Heart right ventricle (tissue), 16 donors: Measurements from ENCODE around the gene C2CD4C. TPM values are rescaled to one million over a fixed set of nuclear protein-coding genes. Genes with fewer than 3 reads are reported as not detected.

Experiments used
- ATAC-seq, 8 donors: fragments of 200-7000 bp; cut with Tn5 transposase; one replicate each; pipeline ENCODE4 v1.9.1; 2020; ENCODE audit warnings: mild to moderate bottlenecking in 8 of 8, moderate library complexity in 8 of 8, moderate number of reproducible peaks in 1 of 8
- DNase-seq, 2 donors: peaks; one replicate each; pipeline ENCODE4 v3.0.0-alpha.2; 2020
- H3K27ac ChIP-seq, 10 donors: fragments of 200-600 bp; sonication (generic) in 2 of 10; one replicate each; pipeline versions ENCODE4 v1.5.0 to v1.8.0; 2020 to 2022; ENCODE audit warnings: mild to moderate bottlenecking in 3 of 10
- H3K27me3 ChIP-seq, 7 donors: fragments of 200-600 bp; one replicate each; pipeline ENCODE4 v1.8.0; 2021 to 2022; ENCODE audit warnings: mild to moderate bottlenecking in 2 of 7
- H3K36me3 ChIP-seq, 9 donors: fragments of 200-600 bp; sonication (generic) in 1 of 9; one replicate each; pipeline versions ENCODE4 v1.5.0 to v1.8.0; 2020 to 2022; ENCODE audit warnings: mild to moderate bottlenecking in 2 of 9
- H3K4me1 ChIP-seq, 9 donors: fragments of 200-600 bp; sonication (generic) in 1 of 9; one replicate each; pipeline versions ENCODE4 v1.5.0 to v1.8.0; 2020 to 2022; ENCODE audit warnings: mild to moderate bottlenecking in 4 of 9
- H3K4me3 ChIP-seq, 10 donors: fragments of 200-600 bp; sonication (generic) in 2 of 10; one replicate each; pipeline versions ENCODE4 v1.5.0 to v1.8.0; 2020 to 2022; ENCODE audit warnings: mild to moderate bottlenecking in 7 of 10, moderate library complexity in 2 of 10
- H3K9me3 ChIP-seq, 11 donors: fragments of 200-600 bp in 10 of 11; sonication (generic) in 2 of 11; one replicate each; pipeline versions ENCODE4 v1.5.0 to v1.8.0; 2013 to 2022; ENCODE audit warnings: mild to moderate bottlenecking in 2 of 11, control low read depth in 1 of 11, moderate library complexity in 1 of 11
- CTCF ChIP-seq, 9 donors: fragments of 200-600 bp; sonication (generic) in 2 of 9; IDR thresholded peaks; one replicate each; pipeline versions ENCODE4 v1.5.0 to v1.8.0; 2021 to 2022; ENCODE audit warnings: antibody characterized with exemption in 9 of 9, mild to moderate bottlenecking in 5 of 9, moderate library complexity in 1 of 9
- WGBS, 2 donors: extraction: QIAGEN DNeasy Blood & Tissue Kit; methylation state at CpG; one replicate each; pipeline ENCODE4 v1.1.7; 2013; ENCODE audit warnings: inconsistent platforms in 1 of 2; 5-methylcytosine and 5-hydroxymethylcytosine counted together
- intact Hi-C, 10 donors: fragments of 100-400 bp; cut with DNase I; formaldehyde crosslinking; loops; one replicate each; pipeline versions ENCODE4 v1.11.1 to v1.14.2; 2022
- polyA plus RNA-seq, 2 donors: library from polyadenylated mRNA; stranded (reverse); fragments of 200-250 nt; gene quantifications; one replicate each; pipeline ENCODE4 v1.2.3, GENCODE V29; 2013
- total RNA-seq, 10 donors: library from RNA; stranded (reverse); fragmentation: NEBNext Ultra II Directional in 3 of 10; extraction: Animal tissue kit (Norgen Biotek cat#: 25700) in 3 of 10; gene quantifications; one replicate each; pipeline versions ENCODE4 v1.2.1 to v1.2.4, GENCODE V29; 2021 to 2023
- donor health status: Arrhythmogenic right ventricular cardiomyopathy.
- donor health status: ischemic (EF 13 %, LVEDD 7.1; RV severe dilation, severe dysfunction).
- donor health status: healthy with polysubstance abuse.
- donor health status: DM: no; HTN: yes; CAD: no.
- donor health status: DM: no; HTN: no; CAD: no.
- donor health status: ischemic (EF 25% LVEDD 6.9; RV normal size, moderate dysfunction).
- donor health status: ischemic (EF 25% LVEDD 5.7; RV mildly dilated, moderate dysfunction).
- donor health status: healthy.
- donor health status: DM: yes; HTN: yes; CAD: no.
- donor health status: Ischemic cardiomyopathy.
- donor health status: ischemic (EF 35%, LVEDD 5.7; RV mildly dilated, moderate dysfunction).
- donor health status: nonischemic (EF 11% LVEDD 7.7; RV severe dilation, severe dysfunction).
- donor health status: DM: yes; HTN: yes; CAD: no.
- donor health status: PGD.
- donor health status: ischemic (EF 29% LVEDD 5.4; RV normal size, mild dysfunction).
- donor health status: nonischemic (EF 23%, LVEDD 6.1; RV moderate dilation, normal function).

Gene C2CD4C
- total and polyA plus RNA-seq, 12 donors = 0.26 to 2.2 (median 0.79) TPM

DNA sequence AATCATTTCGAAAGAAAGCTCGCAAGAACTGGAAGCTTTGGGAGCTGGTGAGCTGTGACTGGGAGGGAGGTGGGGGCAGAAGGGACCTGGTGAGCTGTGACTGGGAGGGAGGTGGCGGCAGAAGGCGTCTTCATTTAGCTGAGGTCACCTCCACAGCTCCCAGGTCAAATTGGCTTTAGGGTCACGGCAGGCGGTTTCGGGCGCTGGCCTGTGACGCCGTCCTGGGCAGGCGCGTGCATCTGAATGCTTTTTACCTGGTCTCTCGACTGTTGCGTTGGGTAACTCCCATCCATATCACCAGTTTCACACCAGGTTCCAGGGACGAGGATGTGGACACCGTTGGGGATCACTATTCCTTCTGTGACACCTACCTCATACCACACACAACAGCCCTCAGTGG lies 29.2 kb downstream of the C2CD4C start:
- no peak for DNase-seq
- no peak for TF ChIP-seq CTCF (IDR thresholded peaks at IDR 0.05)

GRCh38 chr19:378706-379105 lies 30.2 kb downstream of the C2CD4C start:
- no peak for ATAC-seq

More for the DNA sequence above, 29.2 kb downstream of the C2CD4C start:
- H3K9me3 ChIP-seq = no peaks in the 10 kb centered on the region
- no peak overlapping the region for H3K27ac ChIP-seq
- peaks cover 0 to 41% (median 26%) of the 10 kb centered on the region in 7 donors for H3K27me3 ChIP-seq
- no peaks in the 10 kb centered on the region for H3K36me3 ChIP-seq
- intact Hi-C loops = loop anchor here in 6 of 10 donors (5.0 to 10.0 kb wide), 4 partner anchors 95 to 105 kb away; a partner anchor contains a TSS
- peaks cover 0 to 5% (median 0%) of the 10 kb centered on the region in 9 donors for H3K4me1 ChIP-seq
- H3K4me3 ChIP-seq = no peak overlapping the region
- no peak for ATAC-seq
- WGBS, 2 donors = 91% methylated on average over 16 of the region's 16 CpGs

GRCh38 chr19:377801-378581 lies 31.0 kb downstream of the C2CD4C start:
- TF ChIP-seq CTCF (IDR thresholded peaks at IDR 0.05) = no peak
- 70 to 72% methylated on average over 38 of the region's 38 CpGs for WGBS, 2 donors
- intact Hi-C loops = loop anchor here in 1 of 10 donors (10.0 kb wide), 1 partner anchor 97 kb away; a partner anchor contains a TSS
- no peak for ATAC-seq
- Histone ChIP-seq H3K27ac (no peak overlapping the region), H3K36me3 (no peaks in the 10 kb centered on the region), H3K4me1 (peaks cover 0 to 6% (median under 1%) of the 10 kb centered on the region in 9 donors), H3K27me3 (peaks cover 0 to 43% (median 30%) of the 10 kb centered on the region in 7 donors), H3K9me3 (no peaks in the 10 kb centered on the region), H3K4me3 (no peak overlapping the region)
- DNase-seq = no peak

More at GRCh38 chr19:378706-379105, 30.2 kb downstream of the C2CD4C start:
- Histone ChIP-seq H3K4me3 (no peak overlapping the region), H3K36me3 (no peaks in the 10 kb centered on the region), H3K27me3 (peaks cover 0 to 43% (median 31%) of the 10 kb centered on the region in 7 donors), H3K4me1 (peaks cover 0 to 3% (median 0%) of the 10 kb centered on the region in 9 donors), H3K27ac (no peak overlapping the region), H3K9me3 (no peaks in the 10 kb centered on the region)
- intact Hi-C loops = loop anchor here in 1 of 10 donors (10.0 kb wide), 1 partner anchor 96 kb away; a partner anchor contains a TSS
- DNase-seq = no peak
- 81 to 91% methylated on average over 14 of the region's 14 CpGs for WGBS, 2 donors
- no peak for TF ChIP-seq CTCF (IDR thresholded peaks at IDR 0.05)

- no peak for TF ChIP-seq CTCF (IDR thresholded peaks at IDR 0.05)
- H3K4me1 ChIP-seq = peaks cover 8 to 22% (median 15%) of the 10 kb centered on the region in 9 donors
- H3K27me3 ChIP-seq = peaks cover 0 to 51% (median 26%) of the 10 kb centered on the region in 7 donors
- WGBS, 2 donors = 93 to 94% methylated on average over 8 of the region's 8 CpGs
- no peaks in the 10 kb centered on the region for H3K36me3 ChIP-seq
- no peak overlapping the region for H3K4me3 ChIP-seq
- no peaks in the 10 kb centered on the region for H3K9me3 ChIP-seq
- ATAC-seq = no peak
- DNase-seq = no peak
- no peak overlapping the region for H3K27ac ChIP-seq
- intact Hi-C loops = loop anchor here in 1 of 10 donors (10.0 kb wide), 1 partner anchor 99 kb away; a partner anchor contains a TSS
These were observed 32.9 kb downstream of the C2CD4C start for GRCh38 chr19:376111-376470.
